Thyroid gland (tissue), 4 donors: ENCODE data around the gene ST7.

Experiments used
- POLR2A ChIP-seq, 2 donors: fragments of 450-650 bp; IDR thresholded peaks; one replicate each; pipeline ENCODE4 v1.6.1; 2017; ENCODE audit warnings: antibody characterized with exemption in 2 of 2, mild to moderate bottlenecking in 2 of 2, moderate library complexity in 1 of 2
- TF ChIP-seq, protein P1 (sequence below), 6 experiments: fragments of 200-600 bp in 3 of 6; fragments of 450-650 bp in 3 of 6; sonication (generic) in 3 of 6; IDR thresholded peaks; one replicate each; pipeline ENCODE4 v1.5.1; 2016 to 2019; ENCODE audit warnings: antibody characterized with exemption in 6 of 6, mild to moderate bottlenecking in 2 of 6, inconsistent platforms in 1 of 6, moderate library complexity in 1 of 6

GRCh38 chr7:117090791-117091190 is 137.5 kb downstream of the ST7 start:
- TF ChIP-seq, protein P1, sequence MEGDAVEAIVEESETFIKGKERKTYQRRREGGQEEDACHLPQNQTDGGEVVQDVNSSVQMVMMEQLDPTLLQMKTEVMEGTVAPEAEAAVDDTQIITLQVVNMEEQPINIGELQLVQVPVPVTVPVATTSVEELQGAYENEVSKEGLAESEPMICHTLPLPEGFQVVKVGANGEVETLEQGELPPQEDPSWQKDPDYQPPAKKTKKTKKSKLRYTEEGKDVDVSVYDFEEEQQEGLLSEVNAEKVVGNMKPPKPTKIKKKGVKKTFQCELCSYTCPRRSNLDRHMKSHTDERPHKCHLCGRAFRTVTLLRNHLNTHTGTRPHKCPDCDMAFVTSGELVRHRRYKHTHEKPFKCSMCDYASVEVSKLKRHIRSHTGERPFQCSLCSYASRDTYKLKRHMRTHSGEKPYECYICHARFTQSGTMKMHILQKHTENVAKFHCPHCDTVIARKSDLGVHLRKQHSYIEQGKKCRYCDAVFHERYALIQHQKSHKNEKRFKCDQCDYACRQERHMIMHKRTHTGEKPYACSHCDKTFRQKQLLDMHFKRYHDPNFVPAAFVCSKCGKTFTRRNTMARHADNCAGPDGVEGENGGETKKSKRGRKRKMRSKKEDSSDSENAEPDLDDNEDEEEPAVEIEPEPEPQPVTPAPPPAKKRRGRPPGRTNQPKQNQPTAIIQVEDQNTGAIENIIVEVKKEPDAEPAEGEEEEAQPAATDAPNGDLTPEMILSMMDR (IDR thresholded peaks at IDR 0.05) = no peak
- no peak for TF ChIP-seq POLR2A (IDR thresholded peaks at IDR 0.05)
